Measurements from ENCODE around the gene SASH1. TPM values are rescaled to one million over a fixed set of nuclear protein-coding genes. Genes with fewer than 3 reads are reported as not detected.

SASH1 gene
- total RNA-seq, 2 donors from 2014 or later, result 4.6 to 12.4 TPM

- TF ChIP-seq CTCF (conservative IDR thresholded peaks at IDR 0.05), result no peak
- no peak for DNase-seq
- H3K27me3 Mint-ChIP-seq (ENCODE audit: insufficient read depth), result peaks cover 6% of the 10 kb centered on the region
- H3K4me1 Mint-ChIP-seq, result peaks cover 25% of the 10 kb centered on the region
- Histone ChIP-seq H3K4me1 (ENCODE audit: control insufficient read depth, insufficient read depth, low read length) (peaks cover 4% of the 10 kb centered on the region), H3K27ac (ENCODE audit: low read depth, low read length) (no peak overlapping the region), H3K9me3 (ENCODE audit: control insufficient read depth, low read length) (peaks cover 49% of the 10 kb centered on the region), H3K4me3 (ENCODE audit: low read length) (peak overlapping the region; percentile 38), H3K27me3 (ENCODE audit: control insufficient read depth, insufficient read depth, low read length, poor library complexity, severe bottlenecking) (no peaks in the 10 kb centered on the region), H3K9ac (ENCODE audit: extremely low read depth, low read length, poor library complexity, severe bottlenecking) (no peak overlapping the region), H3K36me3 (ENCODE audit: control insufficient read depth, insufficient read depth, low read length) (no peaks in the 10 kb centered on the region)
- 23 to 40% methylated on average over 2 to 3 of the region's 3 CpGs for WGBS, 2 experiments (ENCODE audit: insufficient coverage in 1 of 2, insufficient read length in 1 of 2)
- no peak overlapping the region for H3K4me3 Mint-ChIP-seq
- H3K36me3 Mint-ChIP-seq (ENCODE audit: low read depth), result peaks cover 12% of the 10 kb centered on the region
- peaks cover 39% of the 10 kb centered on the region for H3K9me3 Mint-ChIP-seq
- H3K27ac Mint-ChIP-seq, result peak overlapping the region; percentile 65
Measured at GRCh38 chr6:148598724-148599123, 256.1 kb downstream of the SASH1 start.

- Mint-ChIP-seq H3K4me3 (peak overlapping the region; percentile 12), H3K27me3 (ENCODE audit: insufficient read depth) (peaks cover 3% of the 10 kb centered on the region), H3K4me1 (peaks cover 25% of the 10 kb centered on the region), H3K9me3 (peaks cover 47% of the 10 kb centered on the region), H3K27ac (peak overlapping the region; percentile 86), H3K36me3 (ENCODE audit: low read depth) (peaks cover 12% of the 10 kb centered on the region)
- H3K36me3 ChIP-seq (ENCODE audit: control insufficient read depth, insufficient read depth, low read length), result no peaks in the 10 kb centered on the region
- H3K9ac ChIP-seq (ENCODE audit: extremely low read depth, low read length, poor library complexity, severe bottlenecking), result no peak overlapping the region
- TF ChIP-seq CTCF (conservative IDR thresholded peaks at IDR 0.05), result no peak
- peaks cover 61% of the 10 kb centered on the region for H3K9me3 ChIP-seq (ENCODE audit: control insufficient read depth, low read length)
- DNase-seq, result peak; percentile 91
- H3K4me3 ChIP-seq (ENCODE audit: low read length), result peak overlapping the region; percentile 67
- 14 to 19% methylated on average over 4 to 7 of the region's 7 CpGs for WGBS, 2 experiments (ENCODE audit: insufficient coverage in 1 of 2, insufficient read length in 1 of 2)
- H3K27ac ChIP-seq (ENCODE audit: low read depth, low read length), result no peak overlapping the region
- H3K4me1 ChIP-seq (ENCODE audit: control insufficient read depth, insufficient read depth, low read length), result peaks cover 4% of the 10 kb centered on the region
- H3K27me3 ChIP-seq (ENCODE audit: control insufficient read depth, insufficient read depth, low read length, poor library complexity, severe bottlenecking), result no peaks in the 10 kb centered on the region
Measured at GRCh38 chr6:148599967-148600426, 257.4 kb downstream of the SASH1 start.
